GM20431 (cell line): ENCODE data around the gene TMEM182.

Experiments
- in situ Hi-C: fragments of 300-500 bp; cut with MseI, MboI; formaldehyde crosslinking; loops from one replicate; pipeline ENCODE4 v1.15.0; 2020; ENCODE audit warnings: low sequenced_read_pairs; ENCODE audit not compliant: unreplicated experiment

TMEM182 gene

GRCh38 chr2:102797486-102797885, 35.7 kb downstream of the TMEM182 start:
- in situ Hi-C loops = no loop called here

GRCh38 chr2:102798181-102798580, 36.4 kb downstream of the TMEM182 start:
- in situ Hi-C loops = no loop called here

- in situ Hi-C loops = no loop called here
Measured at GRCh38 chr2:102801098-102801718, 39.4 kb downstream of the TMEM182 start.

GRCh38 chr2:102801858-102802699, 40.2 kb downstream of the TMEM182 start:
- in situ Hi-C loops = no loop called here

GRCh38 chr2:102803041-102803896, 41.4 kb downstream of the TMEM182 start:
- in situ Hi-C loops = no loop called here

GRCh38 chr2:102803897-102804217, 42.0 kb downstream of the TMEM182 start:
- in situ Hi-C loops = no loop called here

GRCh38 chr2:102806250-102806837, 44.5 kb downstream of the TMEM182 start:
- in situ Hi-C loops = no loop called here

GRCh38 chr2:102809291-102810189, 47.7 kb downstream of the TMEM182 start:
- in situ Hi-C loops = no loop called here

GRCh38 chr2:102815285-102815684, 53.5 kb downstream of the TMEM182 start:
- in situ Hi-C loops = no loop called here

GRCh38 chr2:102826904-102827303, 65.1 kb downstream of the TMEM182 start:
- in situ Hi-C loops = no loop called here

- in situ Hi-C loops = no loop called here
Measured at GRCh38 chr2:102832789-102833188, 71.0 kb downstream of the TMEM182 start.

- in situ Hi-C loops = no loop called here
Measured at GRCh38 chr2:102834523-102835273, 72.9 kb downstream of the TMEM182 start.

- in situ Hi-C loops = no loop called here
Measured at GRCh38 chr2:102837626-102838198, 75.9 kb downstream of the TMEM182 start.

- in situ Hi-C loops = no loop called here
Measured at GRCh38 chr2:102839668-102840388, 78.0 kb downstream of the TMEM182 start.

- in situ Hi-C loops = no loop called here
Measured at GRCh38 chr2:102841107-102841840, 79.4 kb downstream of the TMEM182 start.

- in situ Hi-C loops = no loop called here
Measured at GRCh38 chr2:102843764-102844443, 82.1 kb downstream of the TMEM182 start.

GRCh38 chr2:102844911-102845310, 83.1 kb downstream of the TMEM182 start:
- in situ Hi-C loops = no loop called here
